GM12878 (cell line): ENCODE measurements around the gene DPP9. TPM values are rescaled to one million over a fixed set of nuclear protein-coding genes. Genes with fewer than 3 reads are reported as not detected.

Source experiments
- ATAC-seq: fragments of 200-7000 bp; cut with Tn5 transposase; 3 replicates; pipeline ENCODE4 v1.9.1; 2020; ENCODE audit warnings: mild to moderate bottlenecking, moderate library complexity
- BruUV-seq: library from RNA; stranded (reverse); fragments of 400-500 nt; replicated peaks from 2 replicates; lab custom pipeline; 2021; lab: Mats Ljungman, UMichigan
- CTCF ChIA-PET: fragments of 300-600 bp; sonication (Branson Sonifier 250); formaldehyde crosslinking; extraction: SDS; loops from one replicate; lab custom pipeline; 2021; ENCODE audit warnings: inconsistent platforms; lab: Yijun Ruan, JAX
- POLR2A ChIA-PET: fragments of 350-600 bp; formaldehyde crosslinking; extraction: SDS; loops from one replicate; lab custom pipeline; 2021; ENCODE audit warnings: inconsistent platforms; lab: Charles Lee
- RAD21 ChIA-PET: fragments of 300-600 bp; sonication (Branson Sonifier 250); formaldehyde crosslinking; loops from one replicate; lab custom pipeline; 2023; ENCODE audit warnings: antibody characterized with exemption; ENCODE audit not compliant: unreplicated experiment; lab: Charles Lee
- SMC1A ChIA-PET: fragments of 300-600 bp; sonication (Branson Sonifier 250); formaldehyde crosslinking; loops from one replicate; lab custom pipeline; 2023; ENCODE audit not compliant: unreplicated experiment, uncharacterized antibody; lab: Charles Lee
- DNase-seq: peaks from one replicate; pipeline ENCODE4 v3.0.0-alpha.2; 2011; ENCODE audit warnings: low read depth, low spot score
- FAIRE-seq: peaks from 3 replicates; lab custom pipeline; 2011; peaks lifted over from hg19 to GRCh38; lab: Jason Lieb, UNC
- H2AFZ ChIP-seq: 2 replicates; pipeline ENCODE4 v1.6.0; 2011; ENCODE audit warnings: low read depth, low read length, control low read depth; ENCODE audit not compliant: control insufficient read depth
- H3K27ac ChIP-seq: 2 replicates; pipeline ENCODE4 v1.5.1; 2011; ENCODE audit warnings: control low read depth; ENCODE audit not compliant: control insufficient read depth, insufficient read depth
- H3K27me3 ChIP-seq, 2 experiments: replicated peaks in 1 of 2; 2 replicates each; pipeline versions ENCODE4 v1.6.0 to v1.6.1; 2011; ENCODE audit warnings: low read length in 1 of 2; ENCODE audit not compliant: control insufficient read depth in 2 of 2, insufficient read depth in 2 of 2
- H3K36me3 ChIP-seq, 2 experiments: 2 replicates each; pipeline ENCODE4 v1.5.1; 2011; ENCODE audit warnings: low read length in 1 of 2; ENCODE audit not compliant: control insufficient read depth in 2 of 2, insufficient read depth in 2 of 2
- H3K4me1 ChIP-seq: 2 replicates; pipeline ENCODE4 v1.6.1; 2011; ENCODE audit warnings: mild to moderate bottlenecking, low read length, moderate library complexity, mixed read lengths; ENCODE audit not compliant: control insufficient read depth, insufficient read depth
- H3K4me2 ChIP-seq: 2 replicates; pipeline ENCODE4 v1.6.0; 2011; ENCODE audit warnings: control low read depth; ENCODE audit not compliant: control insufficient read depth, insufficient read depth
- H3K4me3 ChIP-seq: fragments of 200-600 bp; sonication (generic); 2 replicates; pipeline ENCODE4 v1.5.1; 2016
- H3K79me2 ChIP-seq: 2 replicates; pipeline ENCODE4 v1.6.0; 2011; ENCODE audit warnings: low read length; ENCODE audit not compliant: control insufficient read depth, insufficient read depth
- H3K9ac ChIP-seq: 2 replicates; pipeline ENCODE4 v1.8.0; 2011; ENCODE audit warnings: low read length, control low read depth, mixed read lengths; ENCODE audit not compliant: control insufficient read depth, insufficient read depth
- H3K9me3 ChIP-seq: replicated peaks from 3 replicates; pipeline ENCODE4 v1.5.1; 2011; ENCODE audit warnings: mild to moderate bottlenecking, low read length; ENCODE audit not compliant: control insufficient read depth, insufficient read depth
- H4K20me1 ChIP-seq: 2 replicates; pipeline ENCODE4 v1.6.0; 2011; ENCODE audit not compliant: control insufficient read depth, insufficient read depth
- E2F8 ChIP-seq: fragments of 450-650 bp; IDR thresholded peaks from 2 replicates; pipeline ENCODE4 v1.6.1; 2018; ENCODE audit warnings: mild to moderate bottlenecking, low read depth, moderate library complexity; ENCODE audit not compliant: partially characterized antibody
- E4F1 ChIP-seq: fragments of 450-650 bp; IDR thresholded peaks from 2 replicates; pipeline ENCODE4 v1.6.1; 2018; ENCODE audit warnings: borderline replicate concordance, mild to moderate bottlenecking; ENCODE audit not compliant: partially characterized antibody
- MYB ChIP-seq: fragments of 150-350 bp; IDR thresholded peaks from 2 replicates; pipeline ENCODE4 v1.6.1; 2014; ENCODE audit warnings: mild to moderate bottlenecking, low read depth, low read length, borderline replicate concordance
- MYC ChIP-seq: IDR thresholded peaks from 2 replicates; pipeline ENCODE4 v1.6.1; 2011; ENCODE audit warnings: mild to moderate bottlenecking, low read length, moderate library complexity, inconsistent platforms; ENCODE audit not compliant: insufficient read depth, insufficient replicate concordance, insufficient read length, severe bottlenecking
- NFYA ChIP-seq: IDR thresholded peaks from 2 replicates; pipeline ENCODE4 v1.6.1; 2011; ENCODE audit warnings: low read depth, mild to moderate bottlenecking, low read length, improper control_type of control experiment, borderline replicate concordance
- TBL1XR1 ChIP-seq: IDR thresholded peaks from 2 replicates; pipeline ENCODE4 v1.6.1; 2012; ENCODE audit warnings: low read depth, low read length, improper control_type of control experiment
- ZZZ3 ChIP-seq: IDR thresholded peaks from 2 replicates; pipeline ENCODE4 v1.6.1; 2011; ENCODE audit warnings: low read depth; ENCODE audit not compliant: control insufficient read depth, insufficient read length
- WGBS: methylation state at CpG from one replicate; pipeline ENCODE4 v1.1.6; 2016; ENCODE audit warnings: low lambda C conversion rate; ENCODE audit not compliant: insufficient replicate concordance, insufficient coverage; ENCODE audit errors: missing lambda C conversion rate; 5-methylcytosine and 5-hydroxymethylcytosine counted together
- in situ Hi-C: fragments of 300-500 bp; cut with MboI; formaldehyde crosslinking; loops from 9 replicates; pipeline ENCODE4 v1.14.3; 2018; ENCODE audit warnings: mixed read lengths
- intact Hi-C: fragments of 100-400 bp; cut with micrococcal nuclease; formaldehyde crosslinking; loops from one replicate; pipeline ENCODE4 v1.14.2; 2022; ENCODE audit not compliant: unreplicated experiment
- polyA plus RNA-seq, 11 experiments: library from polyadenylated mRNA; depleted of rRNA in 4 of 11; unstranded in 6 of 11; stranded (reverse) in 5 of 11; fragments of >200 nt; fragmentation: Nextera tagmentation in 4 of 11; fragmentation: Illumina TruSeq in 1 of 11; extraction: Ambion mirVana in 4 of 11; extraction: Trizol in 1 of 11; gene quantifications; 1 replicate in 1 of 11; 2 replicates in 10 of 11; pipeline versions ENCODE4 v1.2.1 to v1.2.3, GENCODE V29; 2011 to 2016; ENCODE audit warnings: inconsistent platforms in 2 of 11, missing spikeins in 2 of 11, low read depth in 1 of 11
- total RNA-seq, 4 experiments: library from RNA; depleted of rRNA in 3 of 4; stranded (reverse); fragments of >200 nt in 3 of 4; fragmentation: Illumina TruSeq in 1 of 4; extraction: Trizol in 1 of 4; gene quantifications; 2 replicates each; pipeline versions ENCODE4 v1.2.1 to v1.2.3, GENCODE V29; 2013 to 2021
- TF ChIP-seq, protein P1 (sequence below): IDR thresholded peaks from 2 replicates; pipeline ENCODE4 v1.6.1; 2012; ENCODE audit warnings: low read length, inconsistent platforms
- TF ChIP-seq, protein P2 (sequence below): IDR thresholded peaks from 2 replicates; pipeline ENCODE4 v1.6.1; 2012; ENCODE audit warnings: mild to moderate bottlenecking, low read depth, low read length

Gene DPP9
- total and polyA plus RNA-seq, 10 of the 15 experiments (the other 5 are each of a cell fraction or from before 2014, with no cell fraction given) = 0.64 to 58.6 (median 27.6) TPM

DNA sequence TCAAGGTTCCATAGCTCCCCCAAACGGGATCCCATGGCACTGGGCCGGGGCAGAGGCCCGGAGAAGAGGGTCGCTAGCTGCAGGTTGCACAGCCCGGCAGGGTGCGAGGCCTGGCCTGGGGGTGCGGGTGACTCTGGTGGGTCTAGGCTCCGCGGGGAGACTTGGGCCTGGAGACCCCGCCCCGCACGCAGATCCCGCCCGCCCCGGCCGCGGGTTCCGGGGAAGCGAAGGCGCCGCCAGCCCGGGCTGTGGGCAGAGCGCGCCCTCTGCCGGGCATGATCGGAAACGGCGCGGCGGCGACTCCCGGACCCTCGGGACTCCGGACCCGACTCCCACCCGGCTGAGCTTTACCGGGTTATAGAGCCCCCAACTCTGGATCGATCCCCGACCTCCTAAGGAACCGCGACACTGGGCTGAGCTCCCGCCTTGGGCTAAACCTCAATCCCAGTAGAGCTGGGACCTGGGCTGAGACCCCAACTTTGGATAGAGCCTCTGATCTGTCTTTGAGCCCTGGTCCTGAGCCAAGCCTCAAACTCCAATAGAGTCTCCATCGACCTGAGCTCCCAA, 87.4 kb downstream of the DPP9 start:
- Histone ChIP-seq H3K9me3 (no peaks in the 10 kb centered on the region), H3K79me2 (peaks cover 18% of the 10 kb centered on the region), H2AFZ (peak overlapping the region; percentile 88), H3K4me2 (peak overlapping the region; percentile 89), H3K4me1 (peaks cover 13% of the 10 kb centered on the region), H4K20me1 (no peaks in the 10 kb centered on the region), H3K27ac (no peak overlapping the region), H3K9ac (peak overlapping the region; percentile 69), H3K4me3 (peak overlapping the region; percentile 66; the same call in 1 of the 2 replicates), H3K36me3 (no peaks in the 10 kb centered on the region), H3K27me3 (no peaks in the 10 kb centered on the region)
- ATAC-seq = peak; percentile 49
- 3% methylated on average over 30 of the region's 43 CpGs for WGBS
- ChIA-PET RAD21 (interaction anchor here (0.6 to 2.2 kb wide), 8 partner anchors 46 to 648 kb away, joined by 3 to 16 read pairs (median 6); partner anchors contain the start of gene FEM1A), SMC1A (interaction anchor here (0.6 to 2.4 kb wide), 8 partner anchors 40 to 117 kb away, joined by 3 to 13 read pairs (median 4); no protein-coding TSS in a partner anchor), CTCF (interaction anchor here (0.6 to 3.4 kb wide), 30 partner anchors 8 to 426 kb away, joined by 3 to 94 read pairs (median 7); partner anchors contain the start of genes FEM1A, PLIN5 and SEMA6B), POLR2A (interaction anchor here (0.5 to 0.9 kb wide), 3 partner anchors 8 to 398 kb away, joined by 4 read pairs; no protein-coding TSS in a partner anchor)
- no TSS peak for BruUV-seq
- no peak for DNase-seq
- in situ Hi-C loops = loop anchor here (5.0 kb wide), 1 partner anchor 59 kb away; no protein-coding TSS in a partner anchor
- intact Hi-C loops = loop anchor here (1.0 to 2.0 kb wide), 2 partner anchors 47 to 59 kb away; no protein-coding TSS in a partner anchor
- FAIRE-seq = no peak
- TF ChIP-seq MYC (no peak), E4F1 (no peak), TBL1XR1 (no peak), NFYA (no peak), E2F8 (no peak), MYB (no peak), ZZZ3 (no peak)
- TF ChIP-seq, protein P1, sequence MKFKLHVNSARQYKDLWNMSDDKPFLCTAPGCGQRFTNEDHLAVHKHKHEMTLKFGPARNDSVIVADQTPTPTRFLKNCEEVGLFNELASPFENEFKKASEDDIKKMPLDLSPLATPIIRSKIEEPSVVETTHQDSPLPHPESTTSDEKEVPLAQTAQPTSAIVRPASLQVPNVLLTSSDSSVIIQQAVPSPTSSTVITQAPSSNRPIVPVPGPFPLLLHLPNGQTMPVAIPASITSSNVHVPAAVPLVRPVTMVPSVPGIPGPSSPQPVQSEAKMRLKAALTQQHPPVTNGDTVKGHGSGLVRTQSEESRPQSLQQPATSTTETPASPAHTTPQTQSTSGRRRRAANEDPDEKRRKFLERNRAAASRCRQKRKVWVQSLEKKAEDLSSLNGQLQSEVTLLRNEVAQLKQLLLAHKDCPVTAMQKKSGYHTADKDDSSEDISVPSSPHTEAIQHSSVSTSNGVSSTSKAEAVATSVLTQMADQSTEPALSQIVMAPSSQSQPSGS = no peak
- TF ChIP-seq, protein P2, sequence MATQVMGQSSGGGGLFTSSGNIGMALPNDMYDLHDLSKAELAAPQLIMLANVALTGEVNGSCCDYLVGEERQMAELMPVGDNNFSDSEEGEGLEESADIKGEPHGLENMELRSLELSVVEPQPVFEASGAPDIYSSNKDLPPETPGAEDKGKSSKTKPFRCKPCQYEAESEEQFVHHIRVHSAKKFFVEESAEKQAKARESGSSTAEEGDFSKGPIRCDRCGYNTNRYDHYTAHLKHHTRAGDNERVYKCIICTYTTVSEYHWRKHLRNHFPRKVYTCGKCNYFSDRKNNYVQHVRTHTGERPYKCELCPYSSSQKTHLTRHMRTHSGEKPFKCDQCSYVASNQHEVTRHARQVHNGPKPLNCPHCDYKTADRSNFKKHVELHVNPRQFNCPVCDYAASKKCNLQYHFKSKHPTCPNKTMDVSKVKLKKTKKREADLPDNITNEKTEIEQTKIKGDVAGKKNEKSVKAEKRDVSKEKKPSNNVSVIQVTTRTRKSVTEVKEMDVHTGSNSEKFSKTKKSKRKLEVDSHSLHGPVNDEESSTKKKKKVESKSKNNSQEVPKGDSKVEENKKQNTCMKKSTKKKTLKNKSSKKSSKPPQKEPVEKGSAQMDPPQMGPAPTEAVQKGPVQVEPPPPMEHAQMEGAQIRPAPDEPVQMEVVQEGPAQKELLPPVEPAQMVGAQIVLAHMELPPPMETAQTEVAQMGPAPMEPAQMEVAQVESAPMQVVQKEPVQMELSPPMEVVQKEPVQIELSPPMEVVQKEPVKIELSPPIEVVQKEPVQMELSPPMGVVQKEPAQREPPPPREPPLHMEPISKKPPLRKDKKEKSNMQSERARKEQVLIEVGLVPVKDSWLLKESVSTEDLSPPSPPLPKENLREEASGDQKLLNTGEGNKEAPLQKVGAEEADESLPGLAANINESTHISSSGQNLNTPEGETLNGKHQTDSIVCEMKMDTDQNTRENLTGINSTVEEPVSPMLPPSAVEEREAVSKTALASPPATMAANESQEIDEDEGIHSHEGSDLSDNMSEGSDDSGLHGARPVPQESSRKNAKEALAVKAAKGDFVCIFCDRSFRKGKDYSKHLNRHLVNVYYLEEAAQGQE = no peak
